EL (cell line): Measurements from ENCODE around the gene RNF126.
A peak's percentile ranks its signal among the peaks of the same experiment; 100 is the strongest.

ENCODE experiments used
- DNase-seq: peaks from one replicate; pipeline ENCODE4 v3.0.0-alpha.2; 2016

RNF126 gene

DNA sequence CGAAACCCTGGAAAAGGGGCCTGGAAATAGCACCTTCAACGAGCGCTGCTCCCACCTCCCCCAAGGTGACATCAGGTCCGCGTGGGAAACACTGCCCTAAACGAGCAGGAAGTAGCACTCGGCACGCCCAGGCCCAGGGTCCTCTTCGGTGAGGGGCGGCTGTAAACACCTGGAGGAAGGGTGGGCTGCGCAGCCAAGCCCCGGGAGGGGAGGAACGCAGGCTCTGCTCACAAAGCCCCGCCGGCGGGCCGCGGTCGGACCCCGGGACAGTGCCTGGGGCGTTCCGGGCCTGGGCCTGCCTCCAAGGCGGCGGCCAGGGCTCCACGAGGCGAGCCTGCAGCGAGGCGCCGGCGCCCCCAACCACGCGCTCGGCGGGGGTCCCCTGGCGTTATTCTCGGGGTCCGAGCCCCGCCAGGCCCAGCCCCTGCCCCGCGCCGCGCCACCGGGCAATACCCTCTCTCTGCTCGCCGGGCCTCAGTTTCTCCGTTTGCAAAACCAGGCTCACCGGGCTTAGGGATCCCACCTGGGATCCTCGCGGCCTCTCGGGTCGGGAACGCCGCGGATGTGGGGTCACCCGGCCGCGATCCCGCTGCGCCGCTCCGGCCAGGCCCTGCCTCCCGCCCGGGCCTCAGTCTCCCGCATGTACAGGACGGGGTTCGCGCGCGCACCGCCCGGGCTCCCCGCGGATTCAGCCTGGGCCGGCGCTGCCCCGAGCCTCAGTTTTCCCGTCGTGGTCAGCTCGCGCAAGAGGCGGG is 630 bp downstream of the RNF126 start:
- DNase-seq, result peak; percentile 41

DNA sequence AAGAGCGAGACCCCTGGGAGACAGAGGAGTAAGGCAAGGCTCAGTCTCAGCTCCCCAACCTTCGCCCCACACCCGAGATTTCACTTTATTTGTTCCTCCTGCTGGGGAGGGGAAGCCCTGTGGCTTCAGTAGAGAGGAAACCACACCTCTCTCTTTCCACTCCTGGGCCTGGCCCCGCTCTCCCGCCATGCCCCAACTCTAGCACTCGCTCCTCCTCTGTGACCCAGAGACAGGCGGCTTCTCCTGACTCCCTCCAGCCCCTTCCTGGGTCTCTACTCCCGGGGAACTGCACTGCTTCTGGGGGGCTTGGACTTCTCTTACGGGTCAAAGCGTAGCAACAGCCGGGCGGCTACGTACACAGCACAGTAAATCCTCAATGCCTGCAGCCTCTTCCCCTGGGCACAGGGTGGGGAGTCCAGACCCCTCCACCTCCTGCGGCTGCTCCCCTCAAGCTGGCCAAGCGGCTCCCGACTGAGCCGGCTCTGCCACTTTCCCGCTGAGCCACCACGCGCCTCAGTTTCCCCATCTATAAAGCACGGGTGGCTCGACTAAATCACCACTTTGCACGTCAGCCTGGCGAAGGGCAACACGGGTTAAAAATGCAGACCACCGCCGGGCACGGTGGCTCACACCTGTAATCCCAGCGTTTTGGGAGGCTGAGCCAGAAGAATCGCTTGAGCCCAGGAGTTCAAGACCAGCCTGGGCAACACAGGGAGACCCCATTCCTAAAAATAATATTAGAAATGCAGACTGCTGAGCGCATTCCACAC is 1.4 kb downstream of the RNF126 start:
- no peak for DNase-seq

DNA sequence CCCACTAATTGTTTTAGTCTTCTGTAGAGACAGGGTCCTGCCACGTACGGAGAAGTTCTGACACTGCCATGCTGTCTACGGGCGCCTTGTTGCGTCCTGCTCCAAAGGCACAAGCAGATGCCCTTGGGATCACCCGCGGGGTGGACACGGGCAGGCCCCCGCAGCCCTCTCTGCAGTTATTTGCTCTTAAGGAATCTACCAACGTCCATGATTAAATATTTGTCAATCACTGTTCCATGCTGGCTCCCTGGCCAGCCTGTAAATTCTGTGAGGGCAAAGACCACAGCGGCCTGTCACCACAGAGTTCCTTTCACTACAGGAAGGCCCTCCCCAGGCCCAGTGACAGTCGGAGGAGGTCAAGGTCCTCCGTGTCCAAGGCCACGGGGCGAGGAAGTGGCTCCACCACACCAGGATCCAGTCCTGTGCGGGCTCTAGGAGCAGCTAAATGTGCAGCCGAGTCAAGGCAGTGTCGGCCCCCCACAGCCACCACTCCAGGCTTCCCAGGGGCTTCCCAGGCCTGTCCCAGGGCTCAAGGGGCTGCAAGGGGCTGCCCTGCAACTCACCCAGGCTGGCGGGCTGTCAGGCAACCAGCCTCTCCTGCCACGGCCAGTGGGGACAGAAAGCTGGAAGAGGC is 2.1 kb downstream of the RNF126 start:
- no peak for DNase-seq

DNA sequence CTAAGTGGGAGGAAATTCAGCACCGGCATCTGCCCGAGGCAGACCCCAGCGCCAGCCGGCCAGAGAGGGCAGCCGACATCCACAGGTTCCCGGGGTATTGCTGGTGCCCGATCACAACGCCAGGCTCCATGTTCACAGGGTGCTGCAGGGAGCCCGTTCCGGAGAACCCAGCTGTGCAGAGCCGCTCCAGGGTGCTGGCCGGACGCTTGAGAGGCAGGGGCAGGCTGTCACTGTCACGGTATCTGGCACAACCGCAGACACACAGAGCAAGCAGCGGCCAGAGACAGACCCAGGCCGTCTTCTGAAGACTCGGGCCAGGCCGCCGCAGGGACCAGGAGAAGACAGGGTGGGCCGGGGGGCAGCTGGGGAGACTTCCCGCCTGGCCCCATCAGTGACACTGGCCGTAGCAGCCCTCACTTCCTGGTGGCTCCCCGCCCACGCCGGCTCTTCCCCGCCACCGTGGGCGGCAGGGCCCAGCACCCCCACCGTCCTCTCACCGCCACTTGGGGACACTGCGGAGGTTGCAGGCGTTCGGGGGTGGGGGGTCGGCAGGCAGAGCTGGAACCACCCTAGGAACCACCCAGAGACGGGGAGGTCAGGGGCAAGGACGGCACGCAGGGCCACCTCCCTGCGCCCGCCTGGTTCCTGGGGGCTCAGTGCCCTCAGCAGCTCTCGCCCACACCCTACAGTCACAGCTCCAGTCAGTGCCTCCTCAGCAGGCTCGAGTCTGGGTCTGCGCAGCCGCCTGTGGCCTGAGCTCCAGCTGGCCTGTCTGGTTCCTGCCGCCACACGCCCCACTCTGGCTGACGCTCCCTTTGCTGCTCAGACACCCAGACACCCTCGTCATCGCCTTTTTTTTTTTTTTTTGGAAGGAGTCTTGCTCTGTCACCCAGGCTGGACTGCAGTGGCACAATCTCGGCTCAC is 3.8 kb downstream of the RNF126 start:
- no peak for DNase-seq

DNA sequence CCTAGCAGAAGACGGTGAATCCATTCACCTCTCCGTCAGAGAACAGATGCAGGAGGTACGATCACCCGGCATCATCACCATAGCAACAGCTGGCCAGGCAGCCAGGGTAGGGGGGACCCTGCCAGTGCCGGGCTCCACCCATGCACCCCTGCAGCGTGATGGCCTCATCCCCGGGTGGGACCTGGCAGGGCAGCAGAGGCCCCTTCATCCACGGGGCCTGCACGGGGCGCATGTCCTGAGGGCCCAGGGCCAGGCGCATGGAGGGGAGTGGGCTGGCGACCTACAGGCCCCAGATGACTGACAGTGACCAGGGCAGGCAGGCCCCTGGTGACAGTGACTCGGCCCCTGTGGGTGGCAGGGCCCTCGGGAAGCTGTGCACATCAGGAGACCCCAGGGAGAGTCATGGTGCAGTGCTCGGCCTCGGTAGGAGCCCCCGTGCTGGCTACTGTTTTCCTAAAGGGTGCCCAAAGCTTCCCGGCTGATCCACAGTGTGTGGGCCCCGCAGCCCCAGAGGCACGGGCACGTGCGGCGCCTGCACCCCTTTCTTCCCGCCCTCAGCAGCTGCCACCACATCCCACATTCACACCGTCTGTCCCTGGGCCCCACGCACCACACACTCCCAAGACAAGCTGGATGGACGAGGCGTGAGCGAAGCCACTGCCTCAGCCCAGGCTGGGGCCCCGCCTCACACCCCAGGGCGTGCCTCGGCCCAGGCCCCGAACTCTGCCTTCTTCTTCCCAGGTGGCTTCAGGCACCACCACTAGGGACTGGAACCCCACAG is 4.8 kb downstream of the RNF126 start:
- no peak for DNase-seq

DNA sequence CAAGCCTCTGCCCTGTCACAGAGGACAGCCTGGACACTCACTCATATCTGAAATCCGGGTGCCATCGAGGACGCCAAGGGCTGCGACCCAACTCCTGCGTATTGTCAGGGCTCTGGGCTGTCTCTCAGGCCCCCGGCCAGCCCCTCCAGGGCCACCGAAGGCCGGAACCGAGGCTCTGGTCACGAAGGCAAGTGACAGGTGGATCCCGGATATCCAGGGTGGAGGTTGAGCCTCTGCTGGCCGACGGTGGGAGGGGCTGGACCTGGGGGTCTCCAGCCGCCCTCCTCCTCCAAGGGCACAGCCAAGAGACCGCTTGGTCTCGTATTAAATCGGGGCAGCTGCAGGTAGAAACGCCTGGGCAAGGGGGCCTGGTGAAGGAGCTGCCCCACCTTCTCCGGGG is 5.4 kb downstream of the RNF126 start:
- DNase-seq, result no peak

DNA sequence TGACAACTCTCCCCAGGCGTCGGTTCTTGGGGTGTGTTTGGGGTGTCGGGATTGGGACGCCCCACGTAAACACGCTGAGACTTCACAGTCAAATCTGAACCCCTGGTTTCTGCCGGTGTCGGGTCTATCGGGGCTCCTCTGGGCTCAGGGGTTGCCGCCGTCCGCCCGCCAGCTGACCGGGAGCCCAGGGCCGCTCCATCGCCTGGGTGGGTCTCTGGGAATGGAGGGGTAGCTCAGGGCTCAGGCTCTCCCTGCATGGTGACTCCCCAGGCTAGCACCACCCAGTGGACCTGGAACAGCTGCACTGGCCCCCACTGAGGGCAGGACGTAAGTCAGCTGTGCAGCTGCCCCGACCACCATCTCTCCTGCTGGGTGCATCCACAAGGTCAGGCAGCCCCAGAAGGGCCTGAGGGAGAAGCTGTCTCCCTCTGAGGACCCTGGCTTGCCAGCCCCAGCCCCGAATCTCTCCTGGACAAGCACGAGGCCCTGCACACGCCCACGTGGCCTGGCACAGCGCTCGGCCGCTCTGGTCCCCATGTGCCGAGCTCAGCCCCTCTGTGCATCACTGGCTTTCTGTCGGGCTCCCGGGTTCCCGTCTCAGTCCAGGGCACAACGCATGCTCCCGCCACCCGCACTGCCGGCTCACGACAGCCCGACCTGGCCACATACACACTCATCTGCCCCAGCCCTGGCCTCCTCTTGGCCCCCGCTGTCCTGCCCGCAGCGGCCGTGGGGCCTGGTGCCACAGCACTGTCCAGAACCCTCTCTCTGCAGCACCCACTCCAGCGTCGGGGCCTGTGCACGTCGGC is 6.1 kb downstream of the RNF126 start:
- no peak for DNase-seq

DNA sequence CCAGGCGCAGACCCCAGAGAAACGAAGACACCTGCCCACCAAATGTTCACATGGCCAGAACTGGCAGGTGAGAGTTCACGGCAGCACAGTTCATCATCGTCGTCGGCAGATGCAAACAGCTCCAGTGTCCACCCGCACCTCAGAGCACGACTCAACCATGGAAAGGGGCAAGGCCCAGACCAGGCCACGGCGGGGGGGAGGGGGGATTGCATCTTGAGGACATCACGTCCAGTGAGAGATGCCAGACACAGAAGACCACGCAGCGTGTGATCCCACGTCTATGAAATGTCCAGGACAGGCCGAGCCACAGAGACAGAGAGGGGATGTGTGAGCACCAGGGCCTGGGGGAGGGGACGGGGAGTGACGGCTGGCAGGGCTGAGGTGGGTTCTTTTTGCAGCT is 7.3 kb downstream of the RNF126 start:
- no peak for DNase-seq

DNA sequence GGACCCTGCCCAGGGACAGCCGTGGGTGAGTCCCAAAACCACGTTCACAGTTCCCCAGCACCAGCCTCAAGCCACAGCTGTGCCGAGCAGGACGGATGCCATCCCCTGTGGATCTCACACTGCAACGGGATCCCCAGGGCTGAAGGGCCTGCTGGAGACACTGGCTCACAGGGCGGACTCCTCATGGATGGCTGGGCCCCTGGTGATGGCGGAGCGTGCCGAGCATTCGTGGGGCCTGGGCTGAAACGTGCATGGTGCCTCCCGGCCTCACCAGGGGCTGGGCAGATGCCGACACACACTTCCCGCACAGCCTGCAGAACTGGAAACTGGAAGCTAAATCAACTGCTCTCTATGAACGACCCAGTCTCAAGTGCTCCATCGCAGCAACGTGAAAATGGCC is 9.6 kb downstream of the RNF126 start:
- no peak for DNase-seq

DNA sequence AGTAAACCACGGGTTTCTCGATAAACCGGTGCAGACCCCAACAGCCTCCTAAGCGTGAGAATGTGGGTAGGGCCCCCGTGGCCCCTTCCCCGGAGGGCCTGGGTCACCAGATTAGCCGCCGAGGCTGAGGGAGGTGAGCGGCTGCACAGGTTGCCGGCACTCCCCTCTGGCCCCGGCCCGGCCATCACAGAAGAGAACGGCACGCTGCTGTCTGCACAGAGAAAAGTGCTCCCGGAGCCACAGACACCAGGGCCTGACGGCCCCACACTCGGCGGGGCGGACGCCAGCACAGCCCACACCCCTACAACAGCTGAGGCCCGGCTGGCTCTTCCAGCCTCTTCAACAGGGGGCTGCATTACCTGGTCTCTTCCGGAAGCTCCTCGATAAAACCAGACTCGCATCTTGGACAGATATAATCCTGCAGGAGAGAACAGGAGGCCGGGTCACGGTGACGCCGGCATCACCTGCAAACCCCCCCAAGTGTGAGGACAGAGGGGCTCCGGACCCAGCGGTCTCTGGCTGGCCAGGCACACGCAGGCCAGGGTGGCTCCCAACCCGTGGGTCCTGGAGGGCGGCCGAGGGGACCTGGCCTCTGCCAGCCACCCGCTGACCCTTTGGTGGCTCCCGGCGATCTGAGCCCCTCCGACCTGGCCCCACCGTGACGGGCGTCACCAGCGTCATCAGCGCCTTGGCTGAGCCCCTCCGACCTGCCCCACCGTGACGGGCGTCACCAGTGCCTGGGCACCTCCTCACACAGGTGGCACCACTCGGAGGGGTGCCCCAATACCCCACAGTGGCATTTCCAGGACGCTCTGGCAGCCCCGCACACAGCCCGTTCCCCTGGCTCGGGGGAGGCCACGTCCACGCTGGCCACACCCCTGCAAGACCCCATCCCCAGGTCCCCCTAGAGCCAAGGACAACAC is 10.3 kb downstream of the RNF126 start:
- no peak for DNase-seq

DNA sequence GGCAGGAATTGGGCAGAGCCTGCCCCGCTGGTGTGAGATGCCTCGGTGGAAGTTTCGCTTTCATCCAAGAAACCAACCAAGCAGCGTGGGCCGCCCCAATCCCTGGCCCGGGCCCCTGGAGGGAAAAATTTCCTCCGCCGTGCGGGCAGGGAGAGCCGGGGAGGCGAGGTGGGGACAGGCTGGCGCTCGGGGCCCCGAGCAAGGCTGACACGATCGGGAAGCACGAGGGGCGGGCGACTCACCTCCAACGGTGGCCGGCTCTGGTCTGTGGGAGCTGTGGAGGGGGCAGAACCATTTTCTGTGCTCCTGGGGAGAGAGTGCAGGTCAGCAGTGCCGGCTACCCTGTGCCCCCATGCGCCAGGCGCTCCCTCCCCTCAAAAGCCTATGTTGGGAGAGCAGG is 11.0 kb downstream of the RNF126 start:
- no peak for DNase-seq

DNA sequence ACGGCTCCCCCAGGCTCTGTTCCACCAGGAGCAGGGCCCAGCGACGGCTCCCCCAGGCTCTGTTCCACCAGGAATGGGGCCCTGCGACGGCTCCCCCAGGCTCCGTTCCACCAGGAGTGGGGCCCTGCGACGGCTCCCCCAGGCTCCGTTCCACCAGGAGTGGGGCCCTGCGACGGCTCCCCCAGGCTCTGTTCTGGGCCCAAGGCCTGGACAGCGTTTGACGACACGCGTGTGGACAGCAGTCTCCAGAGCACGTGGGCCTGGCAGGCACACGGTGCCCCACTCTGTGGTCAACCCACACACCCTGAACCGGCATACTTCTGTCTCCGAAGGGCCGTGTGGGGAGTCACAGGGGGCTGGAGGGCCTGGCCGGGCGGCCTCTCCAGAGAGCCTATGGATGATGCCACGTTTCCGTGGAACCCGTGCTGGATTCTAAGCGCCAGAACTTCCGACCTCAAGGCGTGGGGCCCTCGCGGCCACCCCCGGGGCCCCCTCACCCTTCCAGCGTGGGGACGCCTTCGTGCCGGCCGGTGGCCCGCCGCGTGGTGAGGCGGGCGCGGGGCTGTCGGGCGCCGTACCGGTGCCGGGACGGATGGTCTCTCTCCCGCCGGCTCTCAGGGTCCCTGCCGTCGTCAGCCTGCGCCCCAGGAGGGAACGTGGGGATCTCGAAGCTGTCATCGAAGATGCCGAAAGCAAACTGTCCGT is 11.7 kb downstream of the RNF126 start:
- DNase-seq, result no peak

DNA sequence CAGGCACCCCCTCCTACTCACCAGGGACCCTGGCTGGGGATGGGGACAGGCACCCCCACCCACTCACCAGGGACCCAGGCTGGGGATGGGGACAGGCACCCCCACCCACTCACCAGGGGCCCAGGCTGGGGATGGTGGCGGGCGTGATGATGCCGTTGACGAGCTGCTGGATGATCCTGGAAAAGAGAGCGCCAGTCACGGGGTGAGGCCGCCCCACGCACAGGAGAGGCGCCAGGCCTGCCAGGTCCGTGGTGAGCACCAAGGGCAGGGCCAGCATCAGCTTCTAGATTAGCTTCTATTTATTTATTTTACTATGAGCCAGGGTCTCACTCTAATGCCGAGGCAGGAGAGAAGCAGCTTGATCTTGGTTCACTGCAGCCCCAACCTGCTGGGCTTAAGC is 12.9 kb downstream of the RNF126 start:
- DNase-seq, result no peak

DNA sequence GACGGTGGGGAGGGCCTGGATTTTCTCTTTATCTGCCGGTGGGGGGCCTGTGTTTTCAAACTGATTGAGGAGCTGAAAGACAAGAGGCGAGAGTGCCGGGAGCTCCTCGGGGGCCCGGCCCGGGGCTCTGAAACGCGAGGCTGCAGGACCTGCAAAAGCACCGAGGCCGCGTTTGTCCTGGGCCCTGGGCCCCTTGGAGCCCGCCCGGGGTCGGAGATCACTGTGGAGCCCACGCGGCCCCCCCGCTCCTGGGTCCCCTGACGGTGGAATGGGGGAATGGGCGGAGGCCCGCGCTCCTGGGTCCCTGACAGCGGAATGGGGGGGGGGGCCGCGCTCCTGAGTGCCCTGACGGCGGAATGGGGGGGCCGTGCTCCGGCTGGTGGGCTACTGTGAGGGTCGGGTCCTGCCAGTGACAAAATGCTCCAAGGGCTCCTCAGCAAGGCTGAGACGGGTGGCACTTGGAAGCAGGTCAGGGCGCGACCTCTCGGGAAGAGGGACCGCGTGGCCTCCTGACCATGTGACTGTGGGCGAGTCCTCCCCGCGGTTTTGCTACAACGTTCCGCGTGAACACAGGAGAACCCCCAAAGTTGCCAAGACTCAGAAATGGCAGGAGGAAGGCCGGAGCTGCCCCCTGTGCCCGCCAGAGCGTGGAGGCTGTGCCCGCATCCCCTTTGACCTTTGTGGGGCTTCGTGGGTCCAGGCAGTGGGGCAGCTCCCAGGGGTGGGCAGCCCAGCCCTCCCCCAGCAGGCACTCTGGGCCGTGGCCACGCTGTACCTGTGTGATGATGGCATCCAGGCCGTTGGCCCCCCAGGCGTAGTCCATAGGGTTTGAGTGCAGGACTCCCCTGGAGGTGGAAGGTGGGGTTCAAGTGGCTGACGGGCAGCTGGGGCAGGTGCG is 13.9 kb downstream of the RNF126 start:
- no peak for DNase-seq

DNA sequence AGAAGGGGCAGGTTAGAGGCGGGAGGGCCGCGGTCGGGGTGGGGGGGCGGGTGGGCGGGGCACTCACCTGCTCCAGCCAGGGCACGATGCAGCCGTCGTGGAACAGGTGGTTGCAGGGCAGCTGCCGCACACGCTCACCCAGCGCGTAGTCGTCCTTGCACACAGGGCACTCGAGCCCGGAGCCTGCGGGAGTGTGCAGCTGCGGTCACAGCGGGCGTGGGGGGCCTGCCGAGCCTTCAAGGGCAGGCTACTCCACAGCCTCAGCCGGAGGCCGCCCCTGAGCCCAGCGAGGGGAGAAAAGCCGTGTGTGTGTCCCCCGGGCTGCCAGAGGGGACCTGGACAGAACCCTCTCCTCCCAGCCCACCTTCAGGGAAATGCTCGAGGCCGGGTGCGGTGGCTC is 14.7 kb downstream of the RNF126 start:
- DNase-seq, result no peak

DNA sequence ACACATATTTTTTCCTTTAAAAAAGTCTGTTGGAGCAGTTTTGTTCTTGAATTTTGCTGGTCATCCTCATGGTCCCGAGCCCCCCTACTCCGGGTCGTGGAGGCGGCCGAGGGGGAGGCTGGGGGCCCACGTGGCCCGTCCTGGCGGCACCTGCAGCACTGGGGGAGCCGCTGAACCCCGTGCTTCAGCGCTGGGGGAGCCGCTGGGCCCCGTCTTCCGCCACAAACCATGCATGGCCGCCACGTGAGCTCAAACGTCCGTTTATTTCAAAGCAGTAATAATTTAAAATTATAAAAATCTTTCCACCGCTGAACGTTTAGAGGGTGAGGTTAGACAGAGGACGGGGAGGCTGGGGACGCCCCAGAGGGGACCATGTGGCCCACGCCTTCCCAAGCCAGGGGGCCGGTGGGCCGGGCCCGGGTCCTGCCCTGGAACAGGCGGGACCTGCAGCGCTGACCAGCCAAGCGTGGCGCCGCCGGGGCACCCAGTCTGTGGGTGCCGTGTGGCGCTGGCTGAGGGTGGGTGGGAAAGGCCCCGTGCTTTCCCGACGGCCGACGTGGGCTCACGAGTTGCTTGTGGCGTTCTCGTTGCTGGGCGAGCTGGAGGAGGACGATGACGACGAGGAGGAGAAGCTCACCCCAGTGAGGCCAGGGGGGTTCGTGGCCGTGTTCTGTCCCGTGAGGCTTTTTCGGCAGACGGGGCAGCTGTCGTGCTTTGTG is 15.3 kb downstream of the RNF126 start:
- DNase-seq, result no peak

DNA sequence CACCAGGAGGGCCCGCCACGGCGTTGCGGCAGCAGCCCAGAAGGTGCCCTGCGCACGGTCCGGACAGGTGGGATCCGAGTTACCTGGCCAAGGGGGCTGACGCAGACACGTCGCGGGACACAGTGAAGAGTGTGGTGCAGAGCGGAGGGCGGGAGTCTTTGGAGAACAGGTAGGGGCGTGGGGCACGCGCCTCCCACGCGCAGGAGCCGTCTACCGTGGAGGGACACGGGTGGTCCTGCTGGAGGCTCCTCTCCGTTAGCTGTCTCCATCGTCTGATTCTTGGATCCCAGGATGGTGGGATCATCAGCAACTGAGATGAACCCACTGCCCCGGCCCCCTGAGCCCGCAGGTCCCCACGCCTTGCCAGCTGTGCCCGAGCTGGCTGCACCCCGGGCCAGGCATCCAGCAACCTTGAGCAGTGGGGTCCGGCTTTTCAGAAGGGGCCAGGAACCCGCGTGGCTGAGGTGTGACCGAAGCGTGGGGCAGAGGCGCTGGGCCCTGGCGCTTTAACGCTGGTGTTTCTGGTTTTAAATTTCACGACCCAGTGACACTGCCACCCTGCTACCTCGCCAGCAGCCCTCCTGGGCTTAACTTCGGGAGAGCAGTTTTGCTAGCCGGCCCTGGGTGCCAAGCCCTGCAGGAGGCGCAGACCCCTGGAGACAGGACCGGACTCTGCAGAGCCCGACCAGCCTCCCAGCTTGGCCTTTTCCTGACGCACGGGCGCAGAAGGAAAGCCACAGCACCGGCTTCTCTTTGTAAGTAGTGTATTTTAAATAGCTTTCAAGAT is 16.0 kb downstream of the RNF126 start:
- DNase-seq, result no peak
